Vagina (tissue), 2 donors: ENCODE data around the gene KLLN.

Source experiments
- CTCF ChIP-seq, 3 experiments: fragments of 450-650 bp in 2 of 3; fragments of 200-600 bp in 1 of 3; sonication (generic) in 1 of 3; IDR thresholded peaks; one replicate each; pipeline ENCODE4 v1.5.1; 2017 to 2019; ENCODE audit warnings: antibody characterized with exemption in 3 of 3, mild to moderate bottlenecking in 2 of 3, moderate library complexity in 2 of 3
- POLR2A ChIP-seq, 2 donors: fragments of 450-650 bp; IDR thresholded peaks; one replicate each; pipeline ENCODE4 v1.6.1; 2017; ENCODE audit warnings: antibody characterized with exemption in 2 of 2, mild to moderate bottlenecking in 2 of 2, moderate library complexity in 2 of 2

- TF ChIP-seq CTCF (IDR thresholded peaks at IDR 0.05) (no peak), POLR2A (IDR thresholded peaks at IDR 0.05) (no peak)
These were observed 11.2 kb downstream of the KLLN start for GRCh38 chr10:87852089-87852488.
